Caco-2 (cell line): Measurements from ENCODE around the gene DRD4. TPM values are rescaled to one million over a fixed set of nuclear protein-coding genes. Genes with fewer than 3 reads are reported as not detected.

Source experiments
- BruUV-seq: library from RNA; stranded (reverse); fragments of 400-500 nt; replicated peaks from 2 replicates; lab custom pipeline; 2021; lab: Mats Ljungman, UMichigan
- CTCF ChIA-PET: fragments of 300-600 bp; sonication (Branson Sonifier 250); formaldehyde crosslinking; loops from one replicate; lab custom pipeline; 2022; ENCODE audit warnings: antibody characterized with exemption; lab: Charles Lee
- POLR2A ChIA-PET: fragments of 300-600 bp; sonication (Branson Sonifier 250); formaldehyde crosslinking; loops from one replicate; lab custom pipeline; 2022; ENCODE audit warnings: antibody characterized with exemption; lab: Charles Lee
- DNase-seq, 2 experiments: peaks; one replicate each; pipeline versions ENCODE4 v3.0.0 to v3.0.0-alpha.2; 2020 to 2022
- H3K27me3 ChIP-seq: replicated peaks from 2 replicates; pipeline ENCODE4 v1.6.0; 2011; ENCODE audit warnings: low read length; ENCODE audit not compliant: control insufficient read depth, insufficient read depth
- H3K36me3 ChIP-seq: 2 replicates; pipeline ENCODE4 v1.5.1; 2011; ENCODE audit warnings: low read length; ENCODE audit not compliant: control insufficient read depth, insufficient read depth
- H3K4me1 ChIP-seq: fragments of 250-450 bp; sonication (Bioruptor Pico); 2 replicates; pipeline ENCODE4 v1.5.1; 2020; ENCODE audit warnings: mild to moderate bottlenecking
- H3K4me3 ChIP-seq: 2 replicates; pipeline ENCODE4 v1.5.1; 2011; ENCODE audit warnings: low read depth, mild to moderate bottlenecking, control low read depth, low read length
- H3K9me3 ChIP-seq: fragments of 250-450 bp; sonication (Bioruptor Pico); 2 replicates; pipeline ENCODE4 v1.5.1; 2020; ENCODE audit warnings: mild to moderate bottlenecking, moderate library complexity
- H3K27ac Mint-ChIP-seq: one replicate; pipeline ENCODE4 v1.8.0; 2022; ENCODE audit warnings: mixed read lengths; ENCODE audit not compliant: unreplicated experiment
- H3K27me3 Mint-ChIP-seq: one replicate; pipeline ENCODE4 v1.8.0; 2022; ENCODE audit warnings: mixed read lengths; ENCODE audit not compliant: insufficient read depth, unreplicated experiment
- H3K36me3 Mint-ChIP-seq: one replicate; pipeline ENCODE4 v1.8.0; 2022; ENCODE audit warnings: mild to moderate bottlenecking, mixed read lengths; ENCODE audit not compliant: insufficient read depth, unreplicated experiment
- H3K4me1 Mint-ChIP-seq: one replicate; pipeline ENCODE4 v1.8.0; 2022; ENCODE audit warnings: low read depth, mixed read lengths; ENCODE audit not compliant: unreplicated experiment
- H3K4me3 Mint-ChIP-seq: one replicate; pipeline ENCODE4 v1.8.0; 2022; ENCODE audit warnings: mild to moderate bottlenecking, moderate library complexity, mixed read lengths; ENCODE audit not compliant: unreplicated experiment
- H3K9me3 Mint-ChIP-seq: one replicate; pipeline ENCODE4 v1.8.0; 2022; ENCODE audit warnings: mixed read lengths; ENCODE audit not compliant: unreplicated experiment
- intact Hi-C: fragments of 100-400 bp; cut with micrococcal nuclease; formaldehyde crosslinking; loops from one replicate; pipeline ENCODE4 v1.10.0; 2022; ENCODE audit not compliant: unreplicated experiment
- total RNA-seq: library from RNA; stranded (reverse); gene quantifications from 2 replicates; pipeline ENCODE4 v1.2.3, GENCODE V29; 2022
- TF ChIP-seq, protein P1 (sequence below), 2 experiments: fragments of 200-600 bp in 1 of 2; IDR thresholded peaks; 1 replicate in 1 of 2; 2 replicates in 1 of 2; pipeline versions ENCODE4 v1.5.1 to v1.8.0; 2011 to 2022; ENCODE audit warnings: antibody characterized with exemption in 1 of 2, control low read depth in 1 of 2, inconsistent platforms in 1 of 2, low read depth in 1 of 2, low read length in 1 of 2, mild to moderate bottlenecking in 1 of 2, moderate library complexity in 1 of 2; ENCODE audit not compliant: insufficient read depth in 1 of 2, severe bottlenecking in 1 of 2, unreplicated experiment in 1 of 2

DRD4 gene
- total RNA-seq, 1 experiment from 2014 or later, result 1.0 TPM

DNA sequence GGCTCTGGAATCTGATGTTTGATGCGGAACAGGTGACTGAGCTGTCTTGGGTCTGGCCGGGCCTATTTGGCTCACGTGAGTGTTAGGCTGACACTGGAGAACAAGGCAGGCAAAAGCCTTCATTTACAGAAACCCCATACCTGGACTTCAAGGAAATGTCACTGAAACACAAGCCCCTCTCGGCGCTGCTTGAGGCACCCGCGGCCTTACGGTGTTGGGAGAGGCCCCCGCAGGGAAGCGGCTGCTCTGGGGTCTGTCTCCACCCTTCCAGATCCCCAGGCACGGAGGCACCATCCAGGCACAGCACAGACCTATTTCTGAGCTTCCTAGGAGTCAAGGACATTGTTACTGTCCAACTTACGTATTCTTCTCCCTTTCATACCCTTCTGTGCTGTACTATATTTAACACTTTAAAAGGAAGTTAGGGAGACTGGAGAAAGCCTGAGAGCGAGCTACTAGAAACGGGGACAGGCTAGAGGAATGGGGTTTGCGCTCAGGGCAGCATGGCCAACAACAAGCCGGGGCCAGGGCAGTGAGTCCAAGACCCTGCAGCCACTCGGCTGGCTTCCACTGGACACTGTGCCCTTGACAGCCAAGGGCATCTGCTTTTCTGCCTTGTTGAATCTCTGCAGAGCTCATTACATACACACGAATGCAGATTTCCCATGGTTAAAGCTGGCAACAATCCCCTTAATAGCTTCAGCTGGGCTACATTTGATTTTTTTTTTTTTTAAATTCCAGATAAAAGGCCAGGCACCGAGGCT is 23.8 kb downstream of the DRD4 start:
- H3K27me3 ChIP-seq, result no peaks in the 10 kb centered on the region
- no peak overlapping the region for H3K4me3 ChIP-seq
- no peaks in the 10 kb centered on the region for H3K4me1 ChIP-seq
- peaks cover 5% of the 10 kb centered on the region for H3K4me1 Mint-ChIP-seq
- DNase-seq, result no peak
- no TSS peak for BruUV-seq
- H3K9me3 Mint-ChIP-seq, result no peaks in the 10 kb centered on the region
- peaks cover 3% of the 10 kb centered on the region for H3K36me3 ChIP-seq
- intact Hi-C loops, result no loop called here
- ChIA-PET CTCF (no interaction called here), POLR2A (no interaction called here)
- no peaks in the 10 kb centered on the region for H3K27me3 Mint-ChIP-seq
- H3K4me3 Mint-ChIP-seq, result no peak overlapping the region
- H3K27ac Mint-ChIP-seq, result no peak overlapping the region
- TF ChIP-seq, protein P1, sequence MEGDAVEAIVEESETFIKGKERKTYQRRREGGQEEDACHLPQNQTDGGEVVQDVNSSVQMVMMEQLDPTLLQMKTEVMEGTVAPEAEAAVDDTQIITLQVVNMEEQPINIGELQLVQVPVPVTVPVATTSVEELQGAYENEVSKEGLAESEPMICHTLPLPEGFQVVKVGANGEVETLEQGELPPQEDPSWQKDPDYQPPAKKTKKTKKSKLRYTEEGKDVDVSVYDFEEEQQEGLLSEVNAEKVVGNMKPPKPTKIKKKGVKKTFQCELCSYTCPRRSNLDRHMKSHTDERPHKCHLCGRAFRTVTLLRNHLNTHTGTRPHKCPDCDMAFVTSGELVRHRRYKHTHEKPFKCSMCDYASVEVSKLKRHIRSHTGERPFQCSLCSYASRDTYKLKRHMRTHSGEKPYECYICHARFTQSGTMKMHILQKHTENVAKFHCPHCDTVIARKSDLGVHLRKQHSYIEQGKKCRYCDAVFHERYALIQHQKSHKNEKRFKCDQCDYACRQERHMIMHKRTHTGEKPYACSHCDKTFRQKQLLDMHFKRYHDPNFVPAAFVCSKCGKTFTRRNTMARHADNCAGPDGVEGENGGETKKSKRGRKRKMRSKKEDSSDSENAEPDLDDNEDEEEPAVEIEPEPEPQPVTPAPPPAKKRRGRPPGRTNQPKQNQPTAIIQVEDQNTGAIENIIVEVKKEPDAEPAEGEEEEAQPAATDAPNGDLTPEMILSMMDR (IDR thresholded peaks at IDR 0.05; ENCODE audit: insufficient read depth in 1 of 2, low read depth in 1 of 2, low read length in 1 of 2, severe bottlenecking in 1 of 2, unreplicated experiment in 1 of 2), result no peak
- H3K9me3 ChIP-seq, result no peaks in the 10 kb centered on the region
- H3K36me3 Mint-ChIP-seq, result peaks cover 59% of the 10 kb centered on the region

DNA sequence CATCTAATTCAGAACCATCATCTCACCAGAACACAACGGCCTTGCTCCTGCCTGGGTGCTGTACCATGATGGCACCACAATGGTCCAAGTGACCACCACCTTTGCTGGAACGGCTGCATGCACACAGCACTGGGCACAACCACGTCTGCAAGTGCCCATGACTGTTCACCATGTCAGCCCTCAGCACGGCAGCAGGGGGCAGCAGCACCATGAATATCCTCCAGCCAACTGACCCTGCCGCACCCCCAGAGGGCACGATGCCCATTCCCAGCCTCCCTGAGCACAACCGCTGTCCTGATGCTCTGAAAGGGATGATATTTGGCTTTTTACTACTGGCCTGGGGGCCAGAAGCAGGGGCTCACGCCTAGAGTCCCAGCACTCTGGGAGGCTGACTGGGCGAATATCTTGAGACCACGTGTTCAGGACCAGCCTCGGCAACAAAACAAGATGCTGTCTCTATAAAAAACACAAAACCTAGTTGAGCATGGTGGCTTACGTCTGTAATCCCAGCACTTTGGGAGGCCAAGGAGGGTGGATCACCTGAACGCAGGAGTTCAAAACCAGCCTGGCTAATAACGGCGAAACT is 25.7 kb downstream of the DRD4 start:
- Mint-ChIP-seq H3K27ac (no peak overlapping the region), H3K4me3 (no peak overlapping the region), H3K4me1 (no peaks in the 10 kb centered on the region), H3K27me3 (no peaks in the 10 kb centered on the region), H3K9me3 (no peaks in the 10 kb centered on the region), H3K36me3 (peaks cover 67% of the 10 kb centered on the region)
- ChIA-PET POLR2A (no interaction called here), CTCF (no interaction called here)
- intact Hi-C loops, result loop anchor here (1.0 kb wide), 1 partner anchor 61 kb away; no protein-coding TSS in a partner anchor
- no peaks in the 10 kb centered on the region for H3K27me3 ChIP-seq
- no peaks in the 10 kb centered on the region for H3K9me3 ChIP-seq
- TF ChIP-seq, protein P1 (IDR thresholded peaks at IDR 0.05; ENCODE audit: insufficient read depth in 1 of 2, low read depth in 1 of 2, low read length in 1 of 2, severe bottlenecking in 1 of 2, unreplicated experiment in 1 of 2), result peak; percentile 72 to 78
- peaks cover 2% of the 10 kb centered on the region for H3K36me3 ChIP-seq
- DNase-seq, result peak in 1 of 2 experiments; percentile 65
- no peak overlapping the region for H3K4me3 ChIP-seq
- BruUV-seq, result no TSS peak
- no peaks in the 10 kb centered on the region for H3K4me1 ChIP-seq

DNA sequence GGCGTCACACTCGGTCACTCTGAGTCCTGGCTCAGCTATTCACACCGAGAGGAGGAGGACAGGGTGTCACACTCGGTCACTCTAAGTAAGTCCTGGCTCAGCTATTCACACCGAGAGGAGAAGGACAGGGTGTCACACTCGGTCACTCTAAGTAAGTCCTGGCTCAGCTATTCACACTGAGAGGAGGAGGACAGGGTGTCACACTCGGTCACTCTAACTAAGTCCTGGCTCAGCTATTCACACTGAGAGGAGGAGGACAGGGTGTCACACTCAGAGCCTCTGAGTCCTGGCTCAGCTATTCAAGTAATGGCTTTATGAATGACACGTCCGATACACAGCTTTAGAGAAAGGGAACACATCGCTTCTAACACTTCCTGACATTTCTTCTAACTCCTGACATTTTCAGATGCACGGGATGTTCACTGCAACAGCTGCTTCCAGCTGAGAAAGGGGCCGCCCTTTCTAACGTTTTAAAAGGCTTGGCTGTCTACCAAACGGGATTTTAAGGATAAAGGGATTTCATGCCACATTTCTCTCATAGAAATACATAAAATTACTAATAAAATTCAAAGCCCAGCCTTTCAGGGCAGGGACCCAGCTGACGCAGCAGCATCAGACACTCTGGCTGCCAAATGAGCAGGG is 28.1 kb downstream of the DRD4 start:
- no peaks in the 10 kb centered on the region for H3K4me1 ChIP-seq
- H3K36me3 ChIP-seq, result peaks cover 2% of the 10 kb centered on the region
- no peaks in the 10 kb centered on the region for H3K9me3 ChIP-seq
- CTCF ChIA-PET, result no interaction called here
- no peaks in the 10 kb centered on the region for H3K9me3 Mint-ChIP-seq
- H3K36me3 Mint-ChIP-seq, result peaks cover 75% of the 10 kb centered on the region
- no TSS peak for BruUV-seq
- POLR2A ChIA-PET, result no interaction called here
- no peak overlapping the region for H3K4me3 ChIP-seq
- no peak overlapping the region for H3K4me3 Mint-ChIP-seq
- H3K4me1 Mint-ChIP-seq, result no peaks in the 10 kb centered on the region
- no peaks in the 10 kb centered on the region for H3K27me3 ChIP-seq
- intact Hi-C loops, result no loop called here
- DNase-seq, result no peak
- TF ChIP-seq, protein P1 (IDR thresholded peaks at IDR 0.05; ENCODE audit: insufficient read depth in 1 of 2, low read depth in 1 of 2, low read length in 1 of 2, severe bottlenecking in 1 of 2, unreplicated experiment in 1 of 2), result no peak
- H3K27me3 Mint-ChIP-seq, result no peaks in the 10 kb centered on the region
- H3K27ac Mint-ChIP-seq, result no peak overlapping the region
